ENCODE results near the gene SUN5.
"Not testable (repeated sequence)": the region's sequence is repeated elsewhere in the genome, so short reads cannot be mapped to it uniquely, and the experiment has no call there.

DNA sequence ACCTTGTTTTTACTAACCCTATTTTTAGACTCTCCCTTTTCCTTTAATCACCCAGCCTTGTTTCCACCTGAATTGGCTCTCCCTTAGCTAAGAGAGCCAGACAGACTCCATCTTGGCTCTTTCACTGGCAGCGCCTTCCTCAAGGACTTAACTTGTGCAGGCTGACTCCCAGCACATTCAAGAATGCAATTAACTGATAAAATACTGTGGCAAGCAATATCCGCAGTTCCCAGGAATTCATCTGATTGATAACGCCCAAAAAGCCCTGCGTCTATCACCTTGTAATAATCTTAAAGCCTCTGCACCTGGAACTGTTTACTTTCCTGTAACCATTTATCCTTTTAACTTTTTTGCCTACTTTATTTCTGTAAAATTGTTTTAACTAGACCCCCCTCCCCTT lies 29.1 kb downstream of the SUN5 start:
- TF ChIP-seq, protein P1, sequence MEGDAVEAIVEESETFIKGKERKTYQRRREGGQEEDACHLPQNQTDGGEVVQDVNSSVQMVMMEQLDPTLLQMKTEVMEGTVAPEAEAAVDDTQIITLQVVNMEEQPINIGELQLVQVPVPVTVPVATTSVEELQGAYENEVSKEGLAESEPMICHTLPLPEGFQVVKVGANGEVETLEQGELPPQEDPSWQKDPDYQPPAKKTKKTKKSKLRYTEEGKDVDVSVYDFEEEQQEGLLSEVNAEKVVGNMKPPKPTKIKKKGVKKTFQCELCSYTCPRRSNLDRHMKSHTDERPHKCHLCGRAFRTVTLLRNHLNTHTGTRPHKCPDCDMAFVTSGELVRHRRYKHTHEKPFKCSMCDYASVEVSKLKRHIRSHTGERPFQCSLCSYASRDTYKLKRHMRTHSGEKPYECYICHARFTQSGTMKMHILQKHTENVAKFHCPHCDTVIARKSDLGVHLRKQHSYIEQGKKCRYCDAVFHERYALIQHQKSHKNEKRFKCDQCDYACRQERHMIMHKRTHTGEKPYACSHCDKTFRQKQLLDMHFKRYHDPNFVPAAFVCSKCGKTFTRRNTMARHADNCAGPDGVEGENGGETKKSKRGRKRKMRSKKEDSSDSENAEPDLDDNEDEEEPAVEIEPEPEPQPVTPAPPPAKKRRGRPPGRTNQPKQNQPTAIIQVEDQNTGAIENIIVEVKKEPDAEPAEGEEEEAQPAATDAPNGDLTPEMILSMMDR (conservative IDR thresholded peaks at IDR 0.05 in 1 of 2, IDR thresholded peaks at IDR 0.05 in 1 of 2; ENCODE audit: extremely low read depth in 1 of 2, insufficient read depth in 1 of 2, low read depth in 1 of 2, low read length in 2 of 2): not testable (repeated sequence)
- not testable (repeated sequence) for TF ChIP-seq EZH2 (IDR thresholded peaks at IDR 0.05; ENCODE audit: borderline replicate concordance, low read length)
